Measurements from ENCODE around the gene MLLT3.

The MLLT3 gene

GRCh38 chr9:20624201-20625002, 2.1 kb upstream of the MLLT3 start:
- peak; percentile 63 for DNase-seq

- no peak for DNase-seq
These were observed 1.4 kb upstream of the MLLT3 start for GRCh38 chr9:20623748-20624124.

- no peak for DNase-seq
These were observed 885 bp upstream of the MLLT3 start for GRCh38 chr9:20623021-20623747.

GRCh38 chr9:20621471-20622329, 599 bp downstream of the MLLT3 start:
- peak; percentile 53 for DNase-seq

GRCh38 chr9:20620650-20621470, 1.4 kb downstream of the MLLT3 start:
- peak; percentile 35 for DNase-seq

- peak; percentile 30 for DNase-seq
These were observed 2.7 kb downstream of the MLLT3 start for GRCh38 chr9:20619487-20620200.

- DNase-seq = peak; percentile 44
These were observed 3.9 kb downstream of the MLLT3 start for GRCh38 chr9:20618361-20618802.

GRCh38 chr9:20616808-20617207, 5.5 kb downstream of the MLLT3 start:
- no peak for DNase-seq

- DNase-seq = no peak
These were observed 7.6 kb downstream of the MLLT3 start for GRCh38 chr9:20614602-20615216.

- DNase-seq = no peak
These were observed 10.5 kb downstream of the MLLT3 start for GRCh38 chr9:20611691-20612287.

- no peak for DNase-seq
These were observed 11.7 kb downstream of the MLLT3 start for GRCh38 chr9:20610591-20610990.

GRCh38 chr9:20608582-20608981, 13.7 kb downstream of the MLLT3 start:
- no peak for DNase-seq

- DNase-seq = peak; percentile 4
These were observed 15.6 kb downstream of the MLLT3 start for GRCh38 chr9:20606652-20607051.

- no peak for DNase-seq
These were observed 17.7 kb downstream of the MLLT3 start for GRCh38 chr9:20604562-20604961.

- DNase-seq = no peak
These were observed 18.6 kb downstream of the MLLT3 start for GRCh38 chr9:20603524-20604268.

GRCh38 chr9:20601292-20601691, 21.0 kb downstream of the MLLT3 start:
- no peak for DNase-seq

GRCh38 chr9:20599195-20599594, 23.1 kb downstream of the MLLT3 start:
- DNase-seq = no peak

- no peak for DNase-seq
These were observed 23.9 kb downstream of the MLLT3 start for GRCh38 chr9:20598367-20598766.

- DNase-seq = no peak
These were observed 24.4 kb downstream of the MLLT3 start for GRCh38 chr9:20597862-20598261.

- no peak for DNase-seq
These were observed 27.7 kb downstream of the MLLT3 start for GRCh38 chr9:20594608-20595007.
